ENCODE measurements around the gene CROCC2.

Gene CROCC2

GRCh38 chr2:241005569-241005968 is 99.4 kb downstream of the CROCC2 start:
- DNase-seq = no peak

GRCh38 chr2:241006412-241006811 is 100.3 kb downstream of the CROCC2 start:
- DNase-seq = no peak

- DNase-seq = no peak
Observed at GRCh38 chr2:241007111-241007510, 101.0 kb downstream of the CROCC2 start.

- DNase-seq = no peak
Observed at GRCh38 chr2:241007880-241008710, 102.0 kb downstream of the CROCC2 start.

GRCh38 chr2:241008711-241009121 is 102.6 kb downstream of the CROCC2 start:
- no peak for DNase-seq

- DNase-seq = no peak
Observed at GRCh38 chr2:241009191-241009590, 103.1 kb downstream of the CROCC2 start.

GRCh38 chr2:241009601-241010530 is 103.7 kb downstream of the CROCC2 start:
- DNase-seq = no peak

GRCh38 chr2:241010531-241011295 is 104.6 kb downstream of the CROCC2 start:
- DNase-seq = no peak

GRCh38 chr2:241011296-241011600 is 105.1 kb downstream of the CROCC2 start:
- no peak for DNase-seq

GRCh38 chr2:241011751-241012510 is 105.8 kb downstream of the CROCC2 start:
- DNase-seq = no peak

- no peak for DNase-seq
Observed at GRCh38 chr2:241014224-241014623, 108.1 kb downstream of the CROCC2 start.

GRCh38 chr2:241014764-241015163 is 108.6 kb downstream of the CROCC2 start:
- no peak for DNase-seq

GRCh38 chr2:241015439-241015838 is 109.3 kb downstream of the CROCC2 start:
- no peak for DNase-seq

- DNase-seq = no peak
Observed at GRCh38 chr2:241017228-241017940, 111.2 kb downstream of the CROCC2 start.

GRCh38 chr2:241018051-241018891 is 112.1 kb downstream of the CROCC2 start:
- DNase-seq = no peak

- DNase-seq = no peak
Observed at GRCh38 chr2:241019441-241020139, 113.5 kb downstream of the CROCC2 start.

GRCh38 chr2:241020201-241020600 is 114.1 kb downstream of the CROCC2 start:
- no peak for DNase-seq

GRCh38 chr2:241020629-241021190 is 114.6 kb downstream of the CROCC2 start:
- no peak for DNase-seq

- no peak for DNase-seq
Observed at GRCh38 chr2:241025639-241026038, 119.5 kb downstream of the CROCC2 start.

All from NCI-H1092 (cell line).